GM18499 (cell line): ENCODE results near the gene UCKL1.

Experiments used
- ATAC-seq: cut with Tn5 transposase; IDR thresholded peaks from one replicate; pipeline ENCODE4 v1.9.1; 2021; ENCODE audit warnings: moderate number of reproducible peaks; ENCODE audit not compliant: insufficient read depth, unreplicated experiment

The UCKL1 gene

GRCh38 chr20:63894358-63895201, 61.6 kb downstream of the UCKL1 start, which contains the start of gene DNAJC5:
DNAJC5 (plus strand) TSS chr20:63895126; CDS start chr20:63928346, 33,220 bp downstream.
- peak; percentile 66 for ATAC-seq

GRCh38 chr20:63893999-63894357, 62.2 kb downstream of the UCKL1 start:
- no peak for ATAC-seq

GRCh38 chr20:63892402-63892801, 63.8 kb downstream of the UCKL1 start:
- no peak for ATAC-seq

- no peak for ATAC-seq
Measured at GRCh38 chr20:63891061-63892002, 64.9 kb downstream of the UCKL1 start.

- ATAC-seq: no peak
Measured at GRCh38 chr20:63890616-63891015, 65.6 kb downstream of the UCKL1 start.

- ATAC-seq: no peak
Measured at GRCh38 chr20:63890201-63890576, 66.0 kb downstream of the UCKL1 start.
